Activated T-cell treated with anti-CD3 and anti-CD28 coated beads, Interleukin-2, amount 50 U/mL, for 72 hours (primary cell): ENCODE data around the gene GNE. TPM values are rescaled to one million over a fixed set of nuclear protein-coding genes. Genes with fewer than 3 reads are reported as not detected.

ENCODE experiments used
- ATAC-seq, 2 donors: fragments of 150-1000 bp; cut with Tn5 transposase; replicated peaks in 1 of 2; 2 replicates each; pipeline ENCODE4 v1.10.0; 2021; ENCODE audit warnings: moderate library complexity in 2 of 2, mild to moderate bottlenecking in 1 of 2
- DNase-seq, 2 donors: peaks; one replicate each; pipeline ENCODE4 v3.0.0; 2021 to 2022; ENCODE audit warnings: mixed read lengths in 1 of 2
- H3K27ac Mint-ChIP-seq: one replicate; pipeline ENCODE4 v1.8.0; 2022; ENCODE audit warnings: mild to moderate bottlenecking, moderate library complexity, mixed read lengths
- H3K27me3 Mint-ChIP-seq: one replicate; pipeline ENCODE4 v1.8.0; 2022; ENCODE audit warnings: low read depth, mixed read lengths
- H3K36me3 Mint-ChIP-seq, 2 donors: one replicate each; pipeline ENCODE4 v1.8.0; 2022; ENCODE audit warnings: mixed read lengths in 2 of 2, mild to moderate bottlenecking in 1 of 2; ENCODE audit not compliant: insufficient read depth in 2 of 2
- H3K4me1 Mint-ChIP-seq: one replicate; pipeline ENCODE4 v1.8.0; 2022; ENCODE audit warnings: low read depth, mixed read lengths
- H3K4me3 Mint-ChIP-seq, 2 donors: one replicate each; pipeline ENCODE4 v1.8.0; 2022; ENCODE audit warnings: mild to moderate bottlenecking in 2 of 2, mixed read lengths in 2 of 2, moderate library complexity in 2 of 2
- H3K9me3 Mint-ChIP-seq, 2 donors: one replicate each; pipeline ENCODE4 v1.8.0; 2022; ENCODE audit warnings: mixed read lengths in 2 of 2
- total RNA-seq, 2 donors: library from RNA; stranded (reverse); gene quantifications; one replicate each; pipeline ENCODE4 v1.2.3, GENCODE V29; 2022

The GNE gene
- total RNA-seq, 2 donors from 2014 or later: 19.1 to 19.5 TPM

GRCh38 chr9:36166168-36166927 is 91.9 kb downstream of the GNE start:
- peak overlapping the region; percentile 81 to 82 for H3K4me3 Mint-ChIP-seq

GRCh38 chr9:36165826-36166167 is 92.5 kb downstream of the GNE start:
- ATAC-seq (no peak), DNase-seq (no peak)
- no peaks in the 10 kb centered on the region for H3K9me3 Mint-ChIP-seq
- H3K36me3 Mint-ChIP-seq: no peaks in the 10 kb centered on the region
- H3K4me3 Mint-ChIP-seq: peak overlapping the region; percentile 53 to 62
- H3K27ac Mint-ChIP-seq: peak overlapping the region; percentile 17
- no peaks in the 10 kb centered on the region for H3K4me1 Mint-ChIP-seq
- no peaks in the 10 kb centered on the region for H3K27me3 Mint-ChIP-seq

More at GRCh38 chr9:36166168-36166927, 91.9 kb downstream of the GNE start:
- Mint-ChIP-seq H3K27ac (no peak overlapping the region), H3K4me1 (no peaks in the 10 kb centered on the region), H3K9me3 (no peaks in the 10 kb centered on the region), H3K27me3 (no peaks in the 10 kb centered on the region), H3K36me3 (no peaks in the 10 kb centered on the region)
- peak; percentile 97 to 98 for ATAC-seq
- DNase-seq: peak; percentile 87 to 91

- Mint-ChIP-seq H3K9me3 (no peaks in the 10 kb centered on the region), H3K27ac (no peak overlapping the region), H3K27me3 (no peaks in the 10 kb centered on the region), H3K36me3 (no peaks in the 10 kb centered on the region), H3K4me3 (peak overlapping the region; percentile 35 to 62), H3K4me1 (no peaks in the 10 kb centered on the region)
- DNase-seq (no peak), ATAC-seq (no peak)
Measured at GRCh38 chr9:36164989-36165388, 93.3 kb downstream of the GNE start.

Other genes starting within 250 kb of the GNE start
- gene RECK, start 221.5 kb downstream of the GNE start, total RNA-seq: 1 to 10 TPM; 6.3 to 6.8 TPM
- 10 to 100 TPM; 17.7 to 22.7 TPM for gene GLIPR2, start 121.7 kb downstream of the GNE start, total RNA-seq
- under 1 TPM in 1 of 2 donors, not detected in 1; 0.12 TPM for gene CCIN, start 89.1 kb downstream of the GNE start, total RNA-seq
- gene CLTA, start 67.5 kb downstream of the GNE start, total RNA-seq: 10 to 100 TPM; 86.8 to 91.6 TPM
- gene RNF38, start 141.8 kb upstream of the GNE start, total RNA-seq: 10 to 100 TPM; 33.5 to 35.2 TPM